Spleen (tissue), 7 donors: ENCODE measurements around the gene ARHGAP30.

Experiments
- CTCF ChIP-seq, 11 experiments: fragments of 200-600 bp in 7 of 11; fragments of 450-650 bp in 4 of 11; sonication (generic) in 4 of 11; IDR thresholded peaks in 8 of 11; conservative IDR thresholded peaks in 3 of 11; 1 replicate in 7 of 11; 2 replicates in 4 of 11; pipeline versions ENCODE4 v1.4.0 to v1.8.0; 2016 to 2021; ENCODE audit warnings: antibody characterized with exemption in 11 of 11, inconsistent platforms in 4 of 11, mild to moderate bottlenecking in 1 of 11
- POLR2AphosphoS5 ChIP-seq, 3 donors: sonication (generic); formaldehyde crosslinking; IDR thresholded peaks; one replicate each; pipeline ENCODE4 v1.5.1; 2017; ENCODE audit warnings: antibody characterized with exemption in 3 of 3
- donor health status: DM: no; HTN: no; CAD: no; lungs with moderate emphysema.
- donor health status: DM: no; HTN: no; CAD: no.
- donor health status: DM: no; HTN: no; CAD: no.

GRCh38 chr1:161089938-161090337 is 20.2 kb upstream of the ARHGAP30 start:
- TF ChIP-seq CTCF (IDR thresholded peaks at IDR 0.05 in 8 of 11, conservative IDR thresholded peaks at IDR 0.05 in 3 of 11) (no peak), POLR2AphosphoS5 (IDR thresholded peaks at IDR 0.05) (no peak)
